ENCODE results near the gene RSU1. TPM values are rescaled to one million over a fixed set of nuclear protein-coding genes. Genes with fewer than 3 reads are reported as not detected.

The RSU1 gene
- total RNA-seq, 1 donor from 2014 or later = 25.0 TPM

DNA sequence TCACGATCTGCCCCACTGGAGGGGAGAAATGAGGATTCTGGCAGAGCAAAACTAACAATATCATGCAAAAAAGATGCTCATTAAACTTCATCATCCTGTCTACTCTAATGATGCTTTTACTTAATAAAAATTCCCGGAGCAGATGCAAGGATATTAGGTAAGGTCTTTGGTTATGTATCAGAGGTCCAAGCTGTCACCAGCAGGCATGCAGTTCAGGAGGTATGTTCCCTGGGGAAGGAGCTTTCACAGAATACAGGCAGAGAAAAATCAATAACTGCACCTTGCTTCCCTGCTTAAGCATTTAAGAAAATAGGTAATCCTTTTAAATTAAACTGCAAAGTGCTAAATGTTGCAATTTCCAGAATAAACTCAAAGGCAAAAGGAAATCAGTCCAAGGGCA, 213.9 kb downstream of the RSU1 start:
- H3K36me3 ChIP-seq (ENCODE audit: control insufficient read depth, insufficient read depth, low read length) = no peaks in the 10 kb centered on the region
- no peak for TF ChIP-seq CTCF (IDR thresholded peaks at IDR 0.05; ENCODE audit: insufficient read depth, low read length, severe bottlenecking)
- no peak overlapping the region for H3K4me3 ChIP-seq (ENCODE audit: low read depth, low read length)
- DNase-seq (ENCODE audit: low read depth) (no peak), FAIRE-seq (no peak)
- H3K27me3 ChIP-seq (ENCODE audit: control insufficient read depth, insufficient read depth, low read length) = no peaks in the 10 kb centered on the region

DNA sequence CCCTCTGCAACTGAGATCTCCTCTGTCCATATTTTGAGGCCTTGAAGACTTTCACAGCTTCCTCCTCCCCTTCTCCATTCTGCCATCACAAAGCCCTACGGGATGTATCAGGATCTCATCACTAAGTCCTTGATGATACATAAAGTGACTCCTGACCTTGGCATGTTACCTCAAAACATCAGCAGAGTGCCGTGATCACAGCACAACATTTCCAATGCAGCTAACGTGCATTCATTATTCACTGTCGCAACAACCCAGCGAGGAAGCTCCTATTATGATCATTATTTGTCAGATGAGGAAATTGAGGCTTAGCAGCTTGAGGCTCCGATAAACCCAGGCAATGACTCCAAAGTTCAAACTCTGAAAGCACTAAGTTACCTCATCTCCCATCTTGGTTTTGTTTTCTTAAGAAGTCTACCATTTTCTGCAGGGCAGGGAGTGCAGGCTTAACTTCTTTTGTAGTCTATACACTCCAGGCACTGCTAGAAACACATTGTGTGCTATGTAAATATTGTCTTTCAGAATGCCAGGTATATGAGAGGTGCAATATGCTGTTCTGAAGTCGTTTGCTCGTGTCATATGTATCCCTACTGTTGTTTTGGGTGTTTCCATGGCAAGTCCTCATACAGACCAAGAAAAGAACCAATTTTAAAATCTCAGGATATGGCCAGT, 215.0 kb downstream of the RSU1 start:
- no peaks in the 10 kb centered on the region for H3K27me3 ChIP-seq (ENCODE audit: control insufficient read depth, insufficient read depth, low read length)
- no peaks in the 10 kb centered on the region for H3K36me3 ChIP-seq (ENCODE audit: control insufficient read depth, insufficient read depth, low read length)
- peak; percentile 66 for FAIRE-seq

DNA sequence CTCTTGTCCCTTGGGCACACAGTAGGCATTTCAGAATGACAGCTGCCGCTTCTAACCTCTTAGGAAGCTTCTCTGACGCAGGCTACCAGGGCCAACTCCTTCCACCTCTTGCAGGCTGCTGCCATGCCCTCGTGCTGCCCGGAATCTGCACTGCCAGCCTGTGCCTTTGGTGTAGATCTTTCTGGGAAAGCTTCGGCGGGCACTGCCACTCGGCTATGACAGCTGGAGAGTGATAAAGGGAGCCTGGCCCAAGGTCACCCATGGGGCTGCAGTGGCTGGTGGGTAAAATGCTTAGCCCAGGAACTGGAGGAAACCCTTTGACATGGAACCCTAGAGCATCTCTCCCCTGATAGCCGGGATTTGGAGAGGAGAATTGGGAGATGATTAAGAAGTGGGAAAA, 217.6 kb downstream of the RSU1 start:
- Histone ChIP-seq H3K27me3 (ENCODE audit: control insufficient read depth, insufficient read depth, low read length) (no peaks in the 10 kb centered on the region), H3K4me3 (ENCODE audit: low read depth, low read length) (no peak overlapping the region), H3K36me3 (ENCODE audit: control insufficient read depth, insufficient read depth, low read length) (no peaks in the 10 kb centered on the region)
- no peak for TF ChIP-seq CTCF (IDR thresholded peaks at IDR 0.05; ENCODE audit: insufficient read depth, low read length, severe bottlenecking)
- DNase-seq (ENCODE audit: low read depth) = no peak
- FAIRE-seq = no peak

More for the DNA sequence above, 215.0 kb downstream of the RSU1 start:
- no peak overlapping the region for H3K4me3 ChIP-seq (ENCODE audit: low read depth, low read length)
- no peak for TF ChIP-seq CTCF (IDR thresholded peaks at IDR 0.05; ENCODE audit: insufficient read depth, low read length, severe bottlenecking)
- DNase-seq (ENCODE audit: low read depth) = no peak

- no peaks in the 10 kb centered on the region for H3K36me3 ChIP-seq (ENCODE audit: control insufficient read depth, insufficient read depth, low read length)
- H3K4me3 ChIP-seq (ENCODE audit: low read depth, low read length) = no peak overlapping the region
- TF ChIP-seq CTCF (IDR thresholded peaks at IDR 0.05; ENCODE audit: insufficient read depth, low read length, severe bottlenecking) = no peak
- no peak for DNase-seq (ENCODE audit: low read depth)
- FAIRE-seq = no peak
- no peaks in the 10 kb centered on the region for H3K27me3 ChIP-seq (ENCODE audit: control insufficient read depth, insufficient read depth, low read length)
Measured at GRCh38 chr10:16597656-16598055, 219.6 kb downstream of the RSU1 start.

DNA sequence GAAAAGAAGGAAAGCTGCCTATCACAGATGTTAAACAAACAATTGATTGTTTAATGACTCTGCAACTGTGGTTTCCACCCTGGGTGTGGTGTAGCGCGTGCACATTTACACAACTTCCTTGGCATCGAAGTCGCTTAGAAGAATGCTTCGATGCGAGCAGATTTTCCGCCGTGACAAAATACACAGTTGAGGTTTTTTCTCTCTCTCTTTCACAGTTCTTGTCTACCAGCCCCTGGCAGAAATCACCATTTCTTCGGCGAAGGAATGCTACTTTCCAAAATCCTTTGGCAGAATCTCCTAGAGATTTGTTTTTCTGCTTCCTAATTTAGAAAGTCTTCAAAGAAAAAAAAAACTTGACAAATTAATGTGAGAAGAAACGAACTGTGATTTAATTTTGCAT, 224.8 kb downstream of the RSU1 start:
- DNase-seq (ENCODE audit: low read depth) (no peak), FAIRE-seq (no peak)
- TF ChIP-seq CTCF (IDR thresholded peaks at IDR 0.05; ENCODE audit: insufficient read depth, low read length, severe bottlenecking) = no peak
- Histone ChIP-seq H3K27me3 (ENCODE audit: control insufficient read depth, insufficient read depth, low read length) (no peaks in the 10 kb centered on the region), H3K36me3 (ENCODE audit: control insufficient read depth, insufficient read depth, low read length) (no peaks in the 10 kb centered on the region), H3K4me3 (ENCODE audit: low read depth, low read length) (no peak overlapping the region)

Measured in bronchial epithelial cell (primary cell).